T-helper 17 cell (primary cell): ENCODE results near the gene CENPB. TPM values are rescaled to one million over a fixed set of nuclear protein-coding genes. Genes with fewer than 3 reads are reported as not detected.

Experiments used
- ATAC-seq: fragments of 150-1000 bp; cut with Tn5 transposase; 2 replicates; pipeline ENCODE4 v1.10.0; 2021; ENCODE audit warnings: mild to moderate bottlenecking, moderate library complexity
- DNase-seq, 3 donors: peaks; one replicate each; pipeline versions ENCODE4 v3.0.0 to v3.0.0-alpha.2; 2020 to 2021
- H3K9me3 ChIP-seq: one replicate; pipeline ENCODE4 v1.7.0; 2013; ENCODE audit warnings: low read length, mild to moderate bottlenecking; ENCODE audit not compliant: control insufficient read depth, poor library complexity, severe bottlenecking
- H3K27ac Mint-ChIP-seq: one replicate; pipeline ENCODE4 v1.8.0; 2022; ENCODE audit warnings: mild to moderate bottlenecking, moderate library complexity, mixed read lengths
- H3K27me3 Mint-ChIP-seq: one replicate; pipeline ENCODE4 v1.8.0; 2022; ENCODE audit warnings: mixed read lengths
- H3K36me3 Mint-ChIP-seq: one replicate; pipeline ENCODE4 v1.8.0; 2022; ENCODE audit warnings: low read depth, mixed read lengths
- H3K4me1 Mint-ChIP-seq: one replicate; pipeline ENCODE4 v1.8.0; 2022; ENCODE audit warnings: mild to moderate bottlenecking, mixed read lengths
- H3K4me3 Mint-ChIP-seq: one replicate; pipeline ENCODE4 v1.8.0; 2022; ENCODE audit warnings: mild to moderate bottlenecking, moderate library complexity, mixed read lengths
- total RNA-seq, 4 donors: library from RNA in 2 of 4; stranded (reverse) in 2 of 4; gene quantifications; one replicate each; pipeline ENCODE4 v1.2.3 and lab custom pipeline; 2022 to 2026

The CENPB gene
- total RNA-seq, 2 donors from 2014 or later: 36.9 to 40.2 TPM

GRCh38 chr20:3781153-3781910 lies 5.2 kb downstream of the CENPB start, which contains the start of gene SPEF1:
TSS of gene SPEF1 (minus strand) at chr20:3781448. CDS start at chr20:3781287, 161 bp downstream.
- peaks cover 38% of the 10 kb centered on the region for H3K4me1 Mint-ChIP-seq
- DNase-seq (no peak), ATAC-seq (peak; percentile 59)
- H3K4me3 Mint-ChIP-seq: peak within 1 kb of the TSS; percentile 76
- H3K9me3 ChIP-seq: no peaks in the 10 kb centered on the region
- H3K36me3 Mint-ChIP-seq: no peaks in the 10 kb centered on the region
- H3K27me3 Mint-ChIP-seq: no peaks in the 10 kb centered on the region
- H3K27ac Mint-ChIP-seq: no peak within 1 kb of the TSS

GRCh38 chr20:3778976-3779375 lies 7.6 kb downstream of the CENPB start:
- no peak overlapping the region for H3K27ac Mint-ChIP-seq
- peak overlapping the region; percentile 89 for H3K4me3 Mint-ChIP-seq
- DNase-seq: no peak
- H3K4me1 Mint-ChIP-seq: peaks cover 28% of the 10 kb centered on the region
- H3K27me3 Mint-ChIP-seq: no peaks in the 10 kb centered on the region
- H3K9me3 ChIP-seq: no peaks in the 10 kb centered on the region
- no peaks in the 10 kb centered on the region for H3K36me3 Mint-ChIP-seq
- no peak for ATAC-seq

- H3K9me3 ChIP-seq: no peaks in the 10 kb centered on the region
- H3K27ac Mint-ChIP-seq: no peak overlapping the region
- no peaks in the 10 kb centered on the region for H3K27me3 Mint-ChIP-seq
- DNase-seq (peak in 2 of 3 donors; percentile 36 to 41), ATAC-seq (peak; percentile 71)
- H3K36me3 Mint-ChIP-seq: no peaks in the 10 kb centered on the region
- H3K4me1 Mint-ChIP-seq: peaks cover 24% of the 10 kb centered on the region
- peak overlapping the region; percentile 89 for H3K4me3 Mint-ChIP-seq
These were observed 8.6 kb downstream of the CENPB start for GRCh38 chr20:3777716-3778629.

- Mint-ChIP-seq H3K4me1 (peaks cover 24% of the 10 kb centered on the region), H3K36me3 (no peaks in the 10 kb centered on the region), H3K27me3 (no peaks in the 10 kb centered on the region), H3K4me3 (peak overlapping the region; percentile 89), H3K27ac (no peak overlapping the region)
- ATAC-seq (peak; percentile 62), DNase-seq (no peak)
- H3K9me3 ChIP-seq: no peaks in the 10 kb centered on the region
These were observed 9.2 kb downstream of the CENPB start for GRCh38 chr20:3777381-3777715.

- Mint-ChIP-seq H3K4me1 (peaks cover 17% of the 10 kb centered on the region), H3K27me3 (no peaks in the 10 kb centered on the region), H3K4me3 (no peak overlapping the region), H3K27ac (no peak overlapping the region), H3K36me3 (no peaks in the 10 kb centered on the region)
- ATAC-seq (no peak), DNase-seq (no peak)
- H3K9me3 ChIP-seq: no peaks in the 10 kb centered on the region
These were observed 11.0 kb downstream of the CENPB start for GRCh38 chr20:3775457-3776108.

- peaks cover 12% of the 10 kb centered on the region for H3K4me1 Mint-ChIP-seq
- H3K36me3 Mint-ChIP-seq: no peaks in the 10 kb centered on the region
- H3K9me3 ChIP-seq: no peaks in the 10 kb centered on the region
- DNase-seq (no peak), ATAC-seq (no peak)
- H3K27me3 Mint-ChIP-seq: no peaks in the 10 kb centered on the region
- H3K4me3 Mint-ChIP-seq: no peak overlapping the region
- H3K27ac Mint-ChIP-seq: no peak overlapping the region
These were observed 14.9 kb downstream of the CENPB start for GRCh38 chr20:3771552-3772058.

- Mint-ChIP-seq H3K27me3 (no peaks in the 10 kb centered on the region), H3K27ac (peak overlapping the region; percentile 91), H3K36me3 (no peaks in the 10 kb centered on the region), H3K4me1 (peaks cover 17% of the 10 kb centered on the region), H3K4me3 (peak overlapping the region; percentile 87)
- ATAC-seq (peak; percentile 73), DNase-seq (peak; percentile 81 to 87 (median 83))
- no peaks in the 10 kb centered on the region for H3K9me3 ChIP-seq
These were observed 18.0 kb downstream of the CENPB start for GRCh38 chr20:3768342-3769130.

GRCh38 chr20:3767427-3768341 lies 18.9 kb downstream of the CENPB start, which contains the start of gene ADISSP:
TSS of gene ADISSP (minus strand) at chr20:3767753. CDS start at chr20:3760100, 7,653 bp downstream.
- no peaks in the 10 kb centered on the region for H3K27me3 Mint-ChIP-seq
- DNase-seq: peak; percentile 94
- H3K4me1 Mint-ChIP-seq: peaks cover 17% of the 10 kb centered on the region
- no peaks in the 10 kb centered on the region for H3K9me3 ChIP-seq
- peak within 1 kb of the TSS; percentile 91 for H3K27ac Mint-ChIP-seq
- ATAC-seq: peak; percentile 88
- no peaks in the 10 kb centered on the region for H3K36me3 Mint-ChIP-seq
- peak within 1 kb of the TSS; percentile 87 for H3K4me3 Mint-ChIP-seq

GRCh38 chr20:3767110-3767426 lies 19.5 kb downstream of the CENPB start:
- H3K27ac Mint-ChIP-seq: no peak overlapping the region
- H3K9me3 ChIP-seq: no peaks in the 10 kb centered on the region
- H3K4me3 Mint-ChIP-seq: peak overlapping the region; percentile 87
- ATAC-seq (no peak), DNase-seq (no peak)
- H3K36me3 Mint-ChIP-seq: no peaks in the 10 kb centered on the region
- H3K27me3 Mint-ChIP-seq: no peaks in the 10 kb centered on the region
- H3K4me1 Mint-ChIP-seq: peaks cover 17% of the 10 kb centered on the region

GRCh38 chr20:3766422-3767109 lies 20.0 kb downstream of the CENPB start:
- Mint-ChIP-seq H3K36me3 (no peaks in the 10 kb centered on the region), H3K27ac (no peak overlapping the region), H3K4me1 (peaks cover 17% of the 10 kb centered on the region), H3K27me3 (no peaks in the 10 kb centered on the region), H3K4me3 (peak overlapping the region; percentile 87)
- no peak for ATAC-seq
- DNase-seq: no peak
- H3K9me3 ChIP-seq: no peaks in the 10 kb centered on the region

GRCh38 chr20:3765171-3765882 lies 21.2 kb downstream of the CENPB start:
- ATAC-seq (no peak), DNase-seq (no peak)
- H3K27me3 Mint-ChIP-seq: no peaks in the 10 kb centered on the region
- H3K36me3 Mint-ChIP-seq: no peaks in the 10 kb centered on the region
- H3K4me3 Mint-ChIP-seq: no peak overlapping the region
- H3K9me3 ChIP-seq: no peaks in the 10 kb centered on the region
- peaks cover 17% of the 10 kb centered on the region for H3K4me1 Mint-ChIP-seq
- H3K27ac Mint-ChIP-seq: no peak overlapping the region
